Neuronal stem cell (in vitro differentiated cells): ENCODE results near the gene FABP6.
A peak's percentile ranks its signal among the peaks of the same experiment; 100 is the strongest.

ENCODE experiments used
- DNase-seq: peaks from one replicate; pipeline ENCODE4 v3.0.0-alpha.2; 2013; ENCODE audit warnings: low spot score
- H2AFZ ChIP-seq: one replicate; pipeline ENCODE4 v1.6.1; 2013; ENCODE audit warnings: mild to moderate bottlenecking, low read length, inconsistent platforms
- H2AK5ac ChIP-seq: 2 replicates; pipeline ENCODE4 v1.6.1; 2013; ENCODE audit warnings: low read depth, mild to moderate bottlenecking, inconsistent platforms, low read length, moderate library complexity, mixed read lengths
- H2BK120ac ChIP-seq: 2 replicates; pipeline ENCODE4 v1.6.1; 2013; ENCODE audit warnings: low read depth, mild to moderate bottlenecking, inconsistent platforms, low read length, moderate library complexity, mixed read lengths
- H2BK12ac ChIP-seq: one replicate; pipeline ENCODE4 v1.6.1; 2013; ENCODE audit warnings: low read length, inconsistent platforms
- H2BK15ac ChIP-seq: 2 replicates; pipeline ENCODE4 v1.6.1; 2013; ENCODE audit warnings: mild to moderate bottlenecking, low read length, inconsistent platforms, mixed read lengths
- H2BK5ac ChIP-seq: one replicate; pipeline ENCODE4 v1.6.1; 2013; ENCODE audit warnings: inconsistent platforms, mild to moderate bottlenecking, low read length, moderate library complexity
- H3K14ac ChIP-seq: one replicate; pipeline ENCODE4 v1.6.1; 2013; ENCODE audit warnings: low read length, inconsistent platforms
- H3K18ac ChIP-seq: 2 replicates; pipeline ENCODE4 v1.6.1; 2013; ENCODE audit warnings: low read length, inconsistent platforms
- H3K23ac ChIP-seq: 2 replicates; pipeline ENCODE4 v1.6.1; 2013; ENCODE audit warnings: low read depth, mild to moderate bottlenecking, mixed read lengths, low read length, inconsistent platforms; ENCODE audit not compliant: poor library complexity
- H3K27ac ChIP-seq: replicated peaks from 3 replicates; pipeline ENCODE4 v1.5.1; 2013; ENCODE audit warnings: low read length, inconsistent platforms
- H3K27me3 ChIP-seq, 3 experiments: 2 replicates each; pipeline ENCODE4 v1.6.1; 2013; ENCODE audit warnings: low read length in 3 of 3, mild to moderate bottlenecking in 2 of 3, inconsistent platforms in 1 of 3, low read depth in 1 of 3, mixed read lengths in 1 of 3, moderate library complexity in 1 of 3; ENCODE audit not compliant: control insufficient read depth in 3 of 3, insufficient read depth in 3 of 3
- H3K36me3 ChIP-seq, 2 donors: replicated peaks in 1 of 2; 2 replicates each; pipeline ENCODE4 v1.6.1; 2013; ENCODE audit warnings: low read length in 2 of 2; ENCODE audit not compliant: control insufficient read depth in 2 of 2, insufficient read depth in 2 of 2
- H3K4ac ChIP-seq: 2 replicates; pipeline ENCODE4 v1.6.1; 2013; ENCODE audit warnings: inconsistent platforms, mild to moderate bottlenecking, low read length, moderate library complexity
- H3K4me1 ChIP-seq, 2 donors: 1 replicate in 1 of 2; 2 replicates in 1 of 2; pipeline ENCODE4 v1.6.1; 2013; ENCODE audit warnings: low read length in 2 of 2, low read depth in 1 of 2; ENCODE audit not compliant: control insufficient read depth in 2 of 2, insufficient read depth in 1 of 2
- H3K4me2 ChIP-seq: one replicate; pipeline ENCODE4 v1.6.1; 2013; ENCODE audit warnings: mild to moderate bottlenecking, low read length, inconsistent platforms; ENCODE audit not compliant: insufficient read depth, poor library complexity, severe bottlenecking
- H3K4me3 ChIP-seq, 2 donors: 2 replicates each; pipeline ENCODE4 v1.5.1; 2013; ENCODE audit warnings: low read length in 2 of 2, mild to moderate bottlenecking in 2 of 2, inconsistent platforms in 1 of 2, moderate library complexity in 1 of 2
- H3K79me1 ChIP-seq: one replicate; pipeline ENCODE4 v1.6.1; 2013; ENCODE audit warnings: low read depth, mild to moderate bottlenecking, inconsistent platforms, low read length, moderate library complexity
- H3K9ac ChIP-seq: one replicate; pipeline ENCODE4 v1.6.1; 2013; ENCODE audit warnings: mild to moderate bottlenecking, low read depth, low read length, inconsistent platforms; ENCODE audit not compliant: poor library complexity
- H3K9me3 ChIP-seq, 2 donors: replicated peaks in 1 of 2; 2 replicates each; pipeline versions ENCODE3 to v1.6.1; 2013; ENCODE audit warnings: low read length in 2 of 2, mild to moderate bottlenecking in 2 of 2, inconsistent platforms in 1 of 2, low read depth in 1 of 2, mixed read lengths in 1 of 2, moderate library complexity in 1 of 2; ENCODE audit not compliant: control insufficient read depth in 2 of 2, insufficient read depth in 1 of 2
- H4K8ac ChIP-seq: one replicate; pipeline ENCODE4 v1.6.1; 2013; ENCODE audit warnings: low read depth, mild to moderate bottlenecking, inconsistent platforms, low read length, moderate library complexity
- H4K91ac ChIP-seq: one replicate; pipeline ENCODE4 v1.6.1; 2013; ENCODE audit warnings: low read length, low read depth, mild to moderate bottlenecking, inconsistent platforms; ENCODE audit not compliant: poor library complexity
- whole genome bisulfite sequencing, 2 donors: extraction: QIAGEN DNeasy Blood & Tissue Kit; methylation state at CpG; one replicate each; pipeline ENCODE4 v1.1.7; 2013; ENCODE audit warnings: missing lambda C conversion rate in 2 of 2, mixed read lengths in 1 of 2; ENCODE audit not compliant: insufficient read length in 2 of 2, insufficient replicate concordance in 1 of 2; ENCODE audit errors: extremely low coverage in 2 of 2; 5-methylcytosine and 5-hydroxymethylcytosine counted together

The FABP6 gene

DNA sequence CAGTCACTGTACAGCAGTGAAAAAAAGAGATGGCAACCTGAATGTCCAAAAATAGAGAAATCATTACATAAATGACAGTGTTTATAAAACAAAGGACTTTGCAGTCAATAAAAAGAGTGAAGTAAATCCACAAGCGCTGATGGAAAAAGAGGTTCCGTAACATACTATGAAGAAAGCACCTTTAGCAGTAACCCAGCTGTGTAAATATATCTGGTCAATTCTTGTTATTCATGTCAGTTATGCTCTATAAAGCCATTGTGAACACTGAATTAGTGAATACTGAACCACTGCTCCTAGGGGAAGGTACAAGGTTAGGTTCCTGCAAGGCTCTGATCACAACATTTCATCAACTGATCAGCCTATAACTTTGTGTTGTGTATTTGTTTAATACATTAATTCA lies 43.6 kb downstream of the FABP6 start:
- no CpG with 5 or more reads among the region's 2 CpGs for WGBS, 2 donors
- H3K4me2 ChIP-seq = no peak overlapping the region

DNA sequence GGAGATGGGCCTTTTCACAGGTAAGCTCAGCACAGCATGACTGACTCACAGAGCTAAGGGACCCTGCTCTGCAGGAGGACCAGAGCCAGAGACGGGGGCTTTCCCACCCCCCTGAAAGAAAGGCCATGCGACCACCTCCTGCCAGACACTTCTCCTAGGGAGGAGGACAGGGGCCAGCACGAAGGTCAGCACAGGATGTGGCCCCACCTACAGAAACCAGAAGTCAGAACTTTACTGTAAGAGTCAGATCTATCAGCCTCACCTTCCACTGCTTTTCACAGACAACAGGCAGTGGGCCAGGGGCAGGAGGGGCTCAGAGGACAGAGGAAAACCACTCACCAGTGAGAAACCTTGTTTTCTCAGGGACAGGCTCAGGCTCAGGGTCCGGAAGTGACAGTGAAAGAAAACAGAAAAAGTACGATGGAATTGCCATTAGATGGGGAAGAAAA lies 45.2 kb downstream of the FABP6 start:
- H3K9ac ChIP-seq = no peak overlapping the region
- H3K14ac ChIP-seq = no peak overlapping the region
- H3K79me1 ChIP-seq = no peaks in the 10 kb centered on the region
- no peaks in the 10 kb centered on the region for H3K27me3 ChIP-seq
- no peak for DNase-seq
- no peak overlapping the region for H2BK15ac ChIP-seq
- H3K4me1 ChIP-seq = peaks cover 10 to 19% of the 10 kb centered on the region in 2 donors
- no peak overlapping the region for H2BK120ac ChIP-seq
- no peak overlapping the region for H2AFZ ChIP-seq
- H2AK5ac ChIP-seq = no peak overlapping the region
- H3K23ac ChIP-seq = no peak overlapping the region
- peak overlapping the region; percentile 39 for H3K18ac ChIP-seq
- no peak overlapping the region for H4K8ac ChIP-seq
- H3K9me3 ChIP-seq = no peaks in the 10 kb centered on the region
- H3K4me2 ChIP-seq = no peak overlapping the region
- H3K4ac ChIP-seq = no peak overlapping the region
- no peak overlapping the region for H3K4me3 ChIP-seq
- WGBS, 2 donors = no CpG with 5 or more reads among the region's 5 CpGs
- H2BK12ac ChIP-seq = no peak overlapping the region
- no peak overlapping the region for H4K91ac ChIP-seq
- H2BK5ac ChIP-seq = no peak overlapping the region
- H3K27ac ChIP-seq = no peak overlapping the region
- H3K36me3 ChIP-seq = peaks cover 3 to 69% of the 10 kb centered on the region in 2 donors

More for the DNA sequence above, 43.6 kb downstream of the FABP6 start:
- Histone ChIP-seq H3K18ac (no peak overlapping the region), H2AFZ (no peak overlapping the region), H3K36me3 (peaks cover 12 to 68% of the 10 kb centered on the region in 2 donors), H4K91ac (no peak overlapping the region), H3K27me3 (no peaks in the 10 kb centered on the region), H4K8ac (no peak overlapping the region), H3K14ac (no peak overlapping the region), H2BK15ac (no peak overlapping the region), H3K27ac (no peak overlapping the region), H3K4me1 (peaks cover 10 to 15% of the 10 kb centered on the region in 2 donors), H3K9me3 (no peaks in the 10 kb centered on the region), H3K79me1 (no peaks in the 10 kb centered on the region), H2AK5ac (no peak overlapping the region), H3K23ac (no peak overlapping the region), H2BK12ac (no peak overlapping the region), H2BK5ac (no peak overlapping the region), H3K4ac (no peak overlapping the region), H3K4me3 (no peak overlapping the region), H2BK120ac (no peak overlapping the region), H3K9ac (no peak overlapping the region)
- DNase-seq = no peak

DNA sequence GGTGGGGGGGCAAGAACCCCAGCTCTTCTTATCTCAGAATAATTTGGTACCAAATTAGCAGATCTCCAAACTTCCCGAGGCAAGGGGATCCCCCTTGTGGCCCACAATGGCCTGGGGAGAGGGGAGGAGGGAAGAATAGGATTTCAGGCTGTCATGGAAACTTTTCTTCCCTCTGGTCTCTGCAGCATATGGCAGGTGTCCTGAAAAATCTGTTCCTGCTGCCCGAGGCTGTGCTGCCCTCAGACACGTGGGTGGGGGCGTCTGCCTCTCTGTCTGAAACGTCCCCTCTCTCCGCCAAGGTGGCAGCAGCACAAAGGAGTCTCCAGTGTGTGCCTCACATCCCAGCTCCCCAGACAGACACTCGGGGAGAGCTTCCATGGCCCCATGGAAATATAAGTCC lies 49.0 kb downstream of the FABP6 start:
- no peak overlapping the region for H4K91ac ChIP-seq
- no peak overlapping the region for H3K27ac ChIP-seq
- no peak overlapping the region for H2AK5ac ChIP-seq
- H2AFZ ChIP-seq = no peak overlapping the region
- no peak overlapping the region for H3K14ac ChIP-seq
- H3K4me1 ChIP-seq = peaks cover 0 to 9% of the 10 kb centered on the region in 2 donors
- H4K8ac ChIP-seq = no peak overlapping the region
- H3K27me3 ChIP-seq = no peaks in the 10 kb centered on the region
- H3K4me3 ChIP-seq = no peak overlapping the region
- no peak overlapping the region for H3K23ac ChIP-seq
- peaks cover 12 to 65% of the 10 kb centered on the region in 2 donors for H3K36me3 ChIP-seq
- H3K9me3 ChIP-seq = no peaks in the 10 kb centered on the region
- no peak overlapping the region for H2BK5ac ChIP-seq
- H2BK12ac ChIP-seq = no peak overlapping the region
- H3K18ac ChIP-seq = peak overlapping the region; percentile 12
- no peak overlapping the region for H3K4me2 ChIP-seq
- H3K79me1 ChIP-seq = peaks cover 5% of the 10 kb centered on the region
- no peak overlapping the region for H3K4ac ChIP-seq
- H2BK120ac ChIP-seq = no peak overlapping the region
- no peak overlapping the region for H3K9ac ChIP-seq
- no peak overlapping the region for H2BK15ac ChIP-seq
- no peak for DNase-seq
- no CpG with 5 or more reads among the region's 7 CpGs for WGBS, 2 donors

DNA sequence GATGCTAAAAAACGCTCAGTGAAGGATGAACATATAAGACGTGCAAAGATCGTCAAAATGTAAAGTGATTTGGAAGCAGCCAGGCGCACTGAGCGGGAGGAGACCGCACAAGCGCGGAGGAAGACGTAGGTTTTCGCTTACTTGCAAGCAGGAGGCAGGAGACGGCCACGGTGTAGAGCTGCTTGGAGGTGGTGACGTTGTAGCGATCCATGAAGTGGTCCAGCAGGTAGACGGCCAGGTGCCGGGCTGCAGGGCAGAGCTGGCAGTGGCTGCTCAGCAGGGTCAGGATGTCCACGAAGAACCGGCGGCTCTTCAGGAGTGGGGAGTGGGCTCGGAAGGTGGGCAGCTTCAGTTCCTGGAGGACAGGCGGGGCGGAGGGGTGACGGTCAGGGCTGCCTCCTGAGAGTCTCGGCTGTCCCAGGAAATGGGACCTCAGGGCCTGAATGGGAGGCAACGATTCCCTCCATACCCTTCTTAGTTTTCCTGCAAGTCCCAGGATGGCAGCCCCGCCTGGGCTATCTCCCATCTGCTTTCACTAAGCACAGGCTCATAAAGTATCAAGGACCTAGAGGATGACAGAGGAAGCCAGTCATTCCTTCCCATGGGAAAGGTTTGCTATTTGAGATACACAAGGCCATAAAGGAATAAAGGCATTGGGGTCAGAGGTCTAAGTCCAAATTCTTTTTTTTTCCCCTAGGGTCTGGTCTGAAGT lies 51.2 kb downstream of the FABP6 start:
- DNase-seq = no peak
- no peak overlapping the region for H3K4ac ChIP-seq

More for the DNA sequence above, 51.2 kb downstream of the FABP6 start:
- Histone ChIP-seq H3K4me1 (peaks cover 0 to 12% of the 10 kb centered on the region in 2 donors), H2BK5ac (no peak overlapping the region), H3K14ac (no peak overlapping the region), H3K23ac (peak overlapping the region; percentile 40), H3K27me3 (no peaks in the 10 kb centered on the region), H3K27ac (no peak overlapping the region), H2BK15ac (no peak overlapping the region), H3K4me3 (no peak overlapping the region), H3K9me3 (no peaks in the 10 kb centered on the region), H4K91ac (no peak overlapping the region), H3K4me2 (no peak overlapping the region), H2BK12ac (peak overlapping the region; percentile 46), H4K8ac (no peak overlapping the region), H2AFZ (no peak overlapping the region), H3K36me3 (peaks cover 10 to 65% of the 10 kb centered on the region in 2 donors), H3K9ac (no peak overlapping the region), H3K79me1 (peaks cover 5% of the 10 kb centered on the region), H2BK120ac (no peak overlapping the region), H2AK5ac (peak overlapping the region; percentile 47), H3K18ac (peak overlapping the region; percentile 63)
- no CpG with 5 or more reads among the region's 26 CpGs for WGBS, 2 donors
